Activated CD4-positive, alpha-beta T cell treated with anti-CD3 and anti-CD28 coated beads, Interleukin-2, amount 50 U/mL, for 16 hours (primary cell): ENCODE results near the gene TEDC1.
A peak's percentile ranks its signal among the peaks of the same experiment; 100 is the strongest.

Experiments used
- DNase-seq: peaks from one replicate; pipeline ENCODE4 v3.0.0-alpha.2; 2020

Gene TEDC1

DNA sequence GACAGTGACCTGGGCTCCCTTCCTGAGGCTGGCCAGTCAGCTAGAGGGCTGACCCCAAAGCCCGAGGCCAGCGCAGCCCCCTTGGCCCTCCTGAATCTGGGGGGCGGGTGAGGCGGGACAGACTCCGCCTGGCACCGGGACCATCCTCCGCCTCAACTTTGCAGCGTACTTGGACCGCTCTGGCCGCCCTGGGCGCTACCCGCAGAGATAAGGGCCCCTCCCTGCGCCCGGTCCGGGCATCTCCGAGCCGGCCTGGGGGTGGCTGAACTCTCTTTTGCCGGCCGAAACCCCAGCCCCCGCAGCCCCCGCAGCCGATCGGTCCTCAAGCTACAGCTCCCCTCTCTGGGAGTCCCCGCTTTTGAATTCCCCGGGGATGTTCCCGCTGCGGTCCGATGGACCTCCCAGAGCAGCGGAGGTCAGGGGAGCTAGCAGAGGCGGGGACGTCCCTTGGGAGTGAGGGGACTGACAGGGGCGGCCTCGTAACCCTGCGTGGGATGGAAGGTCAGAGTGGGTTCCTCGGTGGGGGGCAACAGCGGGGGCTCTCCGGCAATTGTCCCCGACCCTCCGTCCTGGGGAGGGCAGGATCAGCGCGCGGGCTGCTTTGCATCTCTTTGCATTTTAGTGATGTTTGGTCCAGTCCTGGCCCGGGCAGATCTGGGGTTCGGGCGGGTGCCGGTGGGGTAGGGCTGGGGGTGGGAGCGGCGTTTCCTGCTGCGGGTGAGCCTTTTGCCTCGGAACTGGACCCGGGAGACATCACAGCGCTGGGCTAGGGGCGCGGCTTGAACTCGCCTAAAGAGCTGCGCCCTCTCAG, 4.7 kb upstream of the TEDC1 start, which contains the start of gene CRIP1:
Gene CRIP1, plus strand, starts transcription at position 724 of the 811 bp plus-strand sequence. CDS start 374 bp downstream, outside the sequence.
- DNase-seq, result no peak

GRCh38 chr14:105486974-105487448, 4.0 kb upstream of the TEDC1 start:
- peak; percentile 63 for DNase-seq

DNA sequence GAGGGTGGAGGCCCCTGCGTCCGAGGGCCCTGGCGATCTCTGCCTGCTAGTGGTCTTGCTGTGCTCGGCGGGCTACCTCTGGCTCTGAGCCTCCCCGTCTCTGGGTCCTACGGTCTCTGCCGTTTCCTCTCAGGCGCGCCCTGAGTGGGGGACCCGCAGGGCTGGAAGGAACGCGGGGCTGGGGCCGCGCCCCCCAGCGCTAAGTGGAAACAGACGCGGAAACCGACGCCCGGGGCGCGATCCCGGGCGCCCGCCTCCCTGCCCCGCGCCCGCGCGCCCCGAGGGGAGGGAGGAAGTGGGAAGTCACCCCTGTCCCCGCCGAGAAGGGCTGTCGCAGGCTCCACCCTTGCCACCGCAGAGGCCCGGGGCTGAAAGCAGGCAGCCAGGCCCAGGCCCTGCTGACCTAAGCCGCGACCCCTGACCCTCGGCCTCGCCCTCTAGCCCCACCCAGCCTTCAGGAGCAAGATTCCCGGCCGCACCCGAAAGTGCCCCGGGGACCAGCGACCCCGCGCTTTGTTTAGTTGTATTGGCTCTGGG, 3.5 kb upstream of the TEDC1 start:
- DNase-seq, result peak; percentile 66

DNA sequence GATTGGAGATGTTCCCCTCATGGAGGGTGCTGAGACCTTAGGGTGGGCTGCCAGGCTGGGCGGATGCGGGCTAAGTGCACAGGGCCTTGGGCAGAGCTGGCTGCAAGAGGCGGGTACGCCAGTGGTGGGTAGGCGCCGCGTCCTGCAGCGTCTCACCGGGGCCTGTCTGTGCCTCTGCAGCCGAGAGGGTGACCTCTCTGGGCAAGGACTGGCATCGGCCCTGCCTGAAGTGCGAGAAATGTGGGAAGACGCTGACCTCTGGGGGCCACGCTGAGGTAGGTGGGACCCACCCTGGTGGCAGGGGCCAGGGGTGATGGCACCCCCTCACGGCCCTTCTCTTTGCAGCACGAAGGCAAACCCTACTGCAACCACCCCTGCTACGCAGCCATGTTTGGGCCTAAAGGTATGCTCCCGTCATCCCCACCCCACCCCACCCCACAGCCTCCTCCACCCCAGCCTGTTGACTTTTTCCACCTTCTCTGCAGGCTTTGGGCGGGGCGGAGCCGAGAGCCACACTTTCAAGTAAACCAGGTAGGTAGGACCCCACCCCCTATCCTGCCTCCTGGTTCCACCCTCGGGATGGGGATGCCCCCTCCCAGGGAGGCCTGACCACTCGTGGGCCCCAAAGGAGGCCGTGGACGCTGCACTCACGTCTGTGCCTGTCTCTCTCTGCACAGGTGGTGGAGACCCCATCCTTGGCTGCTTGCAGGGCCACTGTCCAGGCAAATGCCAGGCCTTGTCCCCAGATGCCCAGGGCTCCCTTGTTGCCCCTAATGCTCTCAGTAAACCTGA, 2.9 kb upstream of the TEDC1 start:
- DNase-seq, result peak; percentile 21

DNA sequence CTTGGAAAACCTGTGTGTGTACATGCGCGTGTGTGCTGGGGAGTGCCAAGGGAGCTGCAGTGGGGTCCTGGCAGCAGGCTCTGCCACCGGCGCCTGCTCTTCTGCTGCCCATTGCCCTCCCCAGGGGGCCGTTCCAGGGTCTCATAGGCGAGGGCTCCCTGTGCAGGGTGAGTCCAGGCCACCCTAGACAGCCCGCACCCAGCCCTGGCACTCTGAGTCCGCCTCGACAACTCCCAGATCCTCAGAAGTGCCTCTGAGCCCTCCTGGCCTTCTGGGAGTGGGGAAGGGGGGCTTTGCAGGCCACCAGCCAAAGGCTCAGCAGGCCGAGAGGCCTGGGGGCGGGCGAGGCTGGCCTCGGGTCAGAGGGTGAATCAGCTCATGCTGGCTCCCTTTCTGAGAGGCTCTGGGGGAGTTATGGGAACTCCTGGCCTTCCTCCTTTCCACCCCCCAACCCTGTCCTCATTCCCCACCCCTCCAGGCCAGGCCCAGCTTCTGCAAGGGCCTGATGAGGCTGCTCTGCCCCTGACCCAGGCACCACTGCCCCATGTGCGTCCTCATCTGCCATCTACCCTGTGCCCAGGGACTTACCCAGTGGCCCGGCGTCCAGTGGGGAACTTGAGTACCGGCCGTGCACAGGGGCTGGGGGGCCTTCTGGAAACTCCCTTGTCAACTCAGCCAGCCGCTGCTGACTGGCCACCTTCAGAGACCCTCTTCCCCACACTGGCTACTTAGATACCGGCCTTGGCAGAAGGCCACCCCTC, 2.1 kb upstream of the TEDC1 start:
- DNase-seq, result no peak

- peak; percentile 88 for DNase-seq
Measured at GRCh38 chr14:105489542-105490266, 1.3 kb upstream of the TEDC1 start.

- no peak for DNase-seq
Measured at GRCh38 chr14:105490267-105490571, 827 bp upstream of the TEDC1 start.

DNA sequence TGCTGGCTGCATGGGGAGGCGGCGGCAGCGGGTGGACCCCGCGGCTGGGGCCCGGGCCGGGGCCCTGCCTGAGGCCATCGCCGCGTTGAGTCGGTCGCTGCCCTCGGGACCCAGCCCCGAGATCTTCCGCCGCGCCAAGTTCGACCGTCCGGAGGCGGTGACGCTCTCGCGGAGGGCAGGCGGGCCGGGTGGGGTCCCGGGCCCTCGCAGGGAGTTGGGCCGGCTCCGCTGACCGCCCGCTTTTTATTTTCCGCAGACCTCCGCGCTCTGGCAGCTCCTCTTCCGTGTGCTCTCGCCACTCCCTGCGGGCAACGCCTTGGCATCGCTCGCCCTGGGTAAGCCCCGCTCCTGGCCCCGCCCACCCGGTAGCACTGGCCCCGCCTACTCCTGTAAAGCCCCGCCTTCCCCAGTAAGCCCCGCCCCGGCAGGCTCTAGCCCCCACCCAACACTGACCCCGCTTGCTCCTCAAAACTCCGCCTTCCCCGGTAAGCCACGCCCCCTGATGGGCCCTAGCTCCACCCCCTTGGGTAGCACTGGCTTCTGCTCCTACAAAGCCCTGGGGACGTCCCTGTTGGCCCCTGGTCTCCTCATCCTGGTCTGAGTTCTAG, 424 bp downstream of the TEDC1 start:
- peak; percentile 95 for DNase-seq

- no peak for DNase-seq
Measured at GRCh38 chr14:105492031-105492970, 1.3 kb downstream of the TEDC1 start.

DNA sequence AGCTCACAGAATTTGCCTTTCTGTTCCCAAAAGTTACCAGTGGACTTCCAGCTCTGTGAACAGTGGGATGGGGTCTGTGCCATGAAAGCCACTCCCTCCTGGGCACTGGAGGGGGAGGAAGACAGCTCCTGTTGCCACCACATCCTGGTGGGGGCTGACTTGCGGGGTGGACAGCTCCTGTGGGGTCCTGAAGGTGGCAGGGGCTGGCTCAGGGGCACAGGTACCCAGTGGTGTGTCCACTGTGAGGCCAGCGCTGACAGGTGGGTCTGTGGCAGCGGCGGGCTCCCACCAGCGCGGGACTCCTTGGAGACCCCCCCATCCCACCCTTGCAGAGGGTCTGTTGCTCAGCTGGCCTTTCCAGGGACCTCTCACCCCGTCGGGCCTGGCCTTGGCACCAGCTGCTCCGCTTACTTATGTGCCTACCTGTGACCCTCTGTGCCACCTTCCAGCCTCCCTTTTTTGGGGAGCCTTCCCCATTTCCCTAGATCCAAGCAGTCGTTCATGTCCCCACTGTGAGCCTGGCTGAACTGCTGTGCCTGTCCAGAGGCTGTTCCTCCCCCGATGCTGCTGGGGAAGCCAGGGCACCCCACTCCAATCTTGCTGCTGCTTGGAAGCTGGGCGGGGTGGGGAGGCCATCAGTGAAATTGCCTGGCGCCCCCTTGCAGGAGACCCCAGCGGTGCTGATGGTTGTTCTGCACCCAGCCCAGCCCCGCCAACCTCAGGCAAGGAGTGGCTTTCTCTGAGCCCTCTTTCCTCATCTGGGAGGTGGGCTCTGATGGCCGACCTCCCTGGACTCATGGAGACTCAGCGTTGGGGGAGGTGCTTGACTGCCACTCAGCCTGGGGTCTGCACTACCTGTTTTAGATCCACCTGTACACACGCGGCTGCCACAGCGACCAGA, 2.2 kb downstream of the TEDC1 start:
- no peak for DNase-seq

- no peak for DNase-seq
Measured at GRCh38 chr14:105493921-105494605, 3.0 kb downstream of the TEDC1 start.

DNA sequence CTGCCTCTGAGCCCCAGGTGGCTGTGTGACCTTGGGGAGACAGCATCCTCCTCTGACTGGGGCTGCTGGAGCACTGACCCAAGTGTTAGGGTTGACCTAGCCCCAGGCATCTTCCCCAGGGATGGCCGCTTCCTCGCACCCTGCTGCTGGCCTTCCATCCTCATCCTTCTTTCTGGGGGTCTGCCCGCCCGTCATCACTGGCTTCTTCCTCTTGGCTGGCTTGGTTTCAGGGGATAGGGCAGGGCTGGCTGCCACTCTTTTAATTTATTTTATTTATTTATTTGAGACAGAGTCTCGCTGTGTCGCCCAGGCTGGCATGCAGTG, 3.5 kb downstream of the TEDC1 start:
- no peak for DNase-seq

DNA sequence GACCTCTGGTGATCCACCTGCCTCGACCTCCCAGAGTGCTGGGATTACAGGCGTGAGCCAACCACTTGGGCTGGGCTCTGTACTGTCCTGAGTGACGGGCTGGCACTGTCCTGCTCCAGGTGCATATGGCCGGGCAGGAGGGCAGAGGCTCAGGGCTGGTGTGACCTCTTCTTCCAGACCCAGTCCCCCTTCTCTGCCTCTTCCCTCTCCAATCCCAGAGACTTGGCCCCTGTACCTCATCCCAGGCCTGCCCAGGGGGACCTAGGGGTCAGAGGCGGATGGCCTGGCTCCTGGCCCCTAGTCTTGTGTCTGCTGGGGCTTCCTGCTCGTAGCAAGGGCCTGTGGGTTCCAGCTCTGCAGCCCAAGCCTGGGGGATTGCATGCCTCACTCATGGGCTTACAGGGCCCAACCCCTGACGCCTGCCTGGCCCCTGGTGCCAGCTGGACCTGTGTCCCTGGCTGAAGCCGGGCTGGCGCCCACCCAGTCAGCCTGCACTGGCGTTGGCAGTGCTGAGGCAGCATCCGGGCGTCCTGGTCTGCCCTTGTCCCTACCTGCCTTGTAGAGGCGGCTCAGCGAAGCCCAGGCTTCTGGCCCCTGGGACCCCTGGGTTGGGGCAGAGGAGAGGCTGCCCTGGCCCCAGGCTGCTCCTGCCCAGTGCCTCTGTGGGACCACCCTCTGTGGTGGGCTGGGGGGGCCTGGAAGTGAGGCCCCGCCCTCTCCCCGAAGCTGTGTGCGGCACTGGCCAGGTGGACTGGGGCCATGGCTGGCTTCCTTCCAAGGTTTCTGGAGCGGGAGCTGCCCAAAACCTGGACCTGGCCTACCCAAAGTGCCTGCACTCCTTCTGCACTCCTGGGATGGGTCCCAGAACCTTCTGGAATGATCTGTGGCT, 4.3 kb downstream of the TEDC1 start:
- no peak for DNase-seq

DNA sequence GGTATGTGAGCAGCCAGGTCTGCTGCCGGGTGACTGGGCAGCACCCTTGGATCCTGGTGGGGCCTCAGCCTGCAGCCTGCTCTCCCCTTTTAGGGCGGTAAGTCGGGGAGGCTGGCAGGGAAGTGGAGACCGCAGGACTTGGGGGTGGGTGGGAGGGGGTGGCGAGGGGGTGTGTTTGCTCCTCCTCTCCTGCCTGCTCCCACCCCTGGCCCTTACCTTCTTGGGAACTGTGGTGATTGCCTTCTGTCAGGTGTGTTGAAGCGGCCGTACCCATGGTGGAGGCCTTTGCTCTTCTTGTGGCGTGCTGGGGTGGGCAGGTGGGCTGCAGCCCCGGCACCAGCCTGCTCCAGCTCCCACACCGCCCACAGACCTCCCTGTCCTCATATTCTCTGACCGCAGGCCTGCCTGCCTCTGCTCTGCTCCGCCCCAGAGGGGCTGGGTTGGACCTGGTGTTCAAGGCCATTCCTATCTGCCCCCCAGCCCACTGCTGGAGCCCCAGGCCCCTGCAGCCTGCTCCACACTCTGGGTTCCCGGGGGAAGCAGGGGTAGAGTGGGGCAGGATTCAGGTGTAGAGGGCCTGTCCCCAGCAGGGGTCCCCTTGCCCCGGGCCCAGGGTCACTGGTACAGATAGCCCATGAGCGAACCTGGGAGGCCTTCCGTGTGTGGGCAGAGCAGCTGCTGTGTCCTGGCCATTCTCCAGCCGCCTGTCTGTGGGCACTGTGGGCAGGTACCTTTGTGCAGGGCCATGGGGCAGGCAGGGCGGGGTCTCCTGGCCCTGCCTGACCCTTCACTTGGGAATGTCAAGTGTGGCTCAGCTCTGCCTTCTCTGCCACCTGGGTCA, 5.2 kb downstream of the TEDC1 start:
- no peak for DNase-seq

DNA sequence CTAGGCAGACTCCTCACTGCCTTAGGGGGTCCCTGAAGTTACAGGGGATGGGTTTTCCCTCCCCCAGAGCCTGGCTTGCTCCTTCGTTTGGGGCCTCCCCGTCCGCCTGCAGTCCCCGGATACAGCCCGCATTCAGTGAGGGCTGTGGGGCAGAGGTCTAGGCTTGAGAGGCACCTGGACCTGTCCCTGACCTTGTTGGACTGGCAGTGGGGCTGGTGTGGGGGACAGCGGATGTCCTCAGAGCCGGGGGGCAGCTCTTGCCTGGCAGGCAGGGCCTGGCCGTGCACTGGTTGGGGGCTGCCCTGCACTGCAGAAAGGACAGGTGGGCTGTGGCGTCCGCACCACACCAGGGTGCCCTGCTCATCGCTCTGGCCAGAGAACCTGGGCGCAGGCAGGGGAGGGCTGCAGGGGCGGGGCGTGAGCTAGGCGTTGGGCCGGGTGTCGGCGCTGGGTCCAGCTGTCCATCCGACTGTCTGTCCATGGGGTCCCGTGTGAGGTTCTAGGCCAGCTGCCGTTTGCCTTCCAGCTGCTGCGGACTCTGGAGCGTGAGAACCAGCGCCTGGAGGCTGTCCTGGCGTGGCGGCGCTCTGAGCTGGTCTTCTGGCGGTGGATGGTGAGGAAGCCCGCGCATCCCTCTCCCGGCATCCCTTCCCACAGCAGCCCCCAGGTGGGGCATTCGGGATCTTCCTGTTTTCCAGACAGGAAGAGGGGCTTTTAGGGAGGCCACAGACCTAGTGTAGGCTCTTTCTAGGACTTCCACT, 6.0 kb downstream of the TEDC1 start:
- DNase-seq, result no peak

DNA sequence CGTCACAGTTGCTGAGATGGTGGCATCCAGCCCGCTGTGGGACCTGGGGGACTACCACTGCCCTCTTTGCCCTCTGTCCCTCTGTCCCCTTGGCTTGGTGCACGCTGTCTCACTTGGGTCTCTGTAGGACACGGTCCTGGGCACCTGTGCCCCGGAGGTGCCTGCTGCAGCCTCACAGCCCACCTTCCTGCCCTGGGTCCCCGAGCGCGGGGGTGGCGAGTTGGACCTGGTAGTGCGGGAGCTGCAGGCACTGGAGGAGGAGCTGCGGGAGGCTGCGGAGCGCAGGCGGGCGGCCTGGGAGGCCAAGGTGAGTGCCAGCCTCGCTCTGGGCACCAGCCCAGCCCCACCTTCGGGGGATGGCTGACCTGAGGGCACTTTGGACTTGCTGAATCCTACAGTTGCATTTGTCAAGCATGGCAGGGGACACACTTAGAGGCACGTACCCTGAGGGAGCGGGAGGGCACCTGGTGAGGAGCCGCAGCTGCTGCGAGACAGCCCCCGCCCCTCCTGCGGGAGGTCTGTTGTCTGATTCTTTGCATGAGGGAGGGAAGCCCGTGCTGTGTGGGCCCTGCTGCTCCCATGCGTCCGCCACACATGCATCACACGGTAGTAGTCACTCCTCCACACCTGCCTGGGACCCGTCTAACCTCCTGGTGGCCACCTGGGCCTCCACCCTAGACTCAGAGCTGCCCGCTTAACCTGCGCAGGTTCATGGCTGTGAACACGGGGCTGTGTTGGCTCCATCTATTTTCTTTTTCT, 6.8 kb downstream of the TEDC1 start:
- no peak for DNase-seq
